Colonic mucosa (tissue), 4 donors: ENCODE measurements around the gene ZNF611. TPM values are rescaled to one million over a fixed set of nuclear protein-coding genes. Genes with fewer than 3 reads are reported as not detected.
A peak's percentile ranks its signal among the peaks of the same experiment; 100 is the strongest.
"Not testable (repeated sequence)": the region's sequence is repeated elsewhere in the genome, so short reads cannot be mapped to it uniquely, and the experiment has no call there.

ENCODE experiments used
- DNase-seq: peaks from one replicate; pipeline ENCODE4 v3.0.0-alpha.2; 2020
- H3K27ac ChIP-seq: fragments of 200-600 bp; one replicate; pipeline ENCODE4 v1.8.0; 2021
- H3K27me3 ChIP-seq: fragments of 200-600 bp; one replicate; pipeline ENCODE4 v1.8.0; 2021
- H3K36me3 ChIP-seq: fragments of 200-600 bp; one replicate; pipeline ENCODE4 v1.8.0; 2021
- H3K4me1 ChIP-seq: fragments of 200-600 bp; one replicate; pipeline ENCODE4 v1.8.0; 2021; ENCODE audit warnings: mild to moderate bottlenecking
- H3K4me3 ChIP-seq: fragments of 200-600 bp; one replicate; pipeline ENCODE4 v1.8.0; 2021
- H3K9ac ChIP-seq, 2 donors: one replicate each; pipeline ENCODE4 v1.7.0; 2013; ENCODE audit warnings: control low read depth in 2 of 2, low read depth in 2 of 2, low read length in 2 of 2
- H3K9me3 ChIP-seq: fragments of 200-600 bp; one replicate; pipeline ENCODE4 v1.8.0; 2021
- CTCF ChIP-seq: fragments of 200-600 bp; IDR thresholded peaks from one replicate; pipeline ENCODE4 v1.8.0; 2022; ENCODE audit warnings: antibody characterized with exemption, mild to moderate bottlenecking
- intact Hi-C: fragments of 100-400 bp; cut with DNase I; formaldehyde crosslinking; loops from one replicate; pipeline ENCODE4 v1.14.1; 2022
- total RNA-seq, 2 donors: library from RNA; stranded (reverse); fragmentation: NEBNext Ultra II Directional in 1 of 2; extraction: Animal tissue kit (Norgen Biotek cat#: 25700) in 1 of 2; gene quantifications; one replicate each; pipeline ENCODE4 v1.2.1, GENCODE V29; 2021
- donor health status: healthy.
- donor health status: DM: no; HTN: no; CAD: no.
- donor health status: DM: no; HTN: no; CAD: no.

ZNF611 gene
- total RNA-seq, 2 donors from 2014 or later: 9.8 to 17.7 TPM

GRCh38 chr19:52700673-52701072 is 34.2 kb downstream of the ZNF611 start:
- Histone ChIP-seq H3K27ac (no peak overlapping the region), H3K4me1 (no peaks in the 10 kb centered on the region), H3K9me3 (no peaks in the 10 kb centered on the region), H3K9ac (no peak overlapping the region), H3K27me3 (no peaks in the 10 kb centered on the region), H3K36me3 (peaks cover 4% of the 10 kb centered on the region), H3K4me3 (no peak overlapping the region)
- DNase-seq: no peak
- intact Hi-C loops: no loop called here
- no peak for TF ChIP-seq CTCF

- H3K36me3 ChIP-seq, H3K9ac ChIP-seq, H3K4me3 ChIP-seq, intact Hi-C loops, H3K4me1 ChIP-seq, H3K27me3 ChIP-seq, H3K27ac ChIP-seq, H3K9me3 ChIP-seq: not testable (repeated sequence)
- DNase-seq: peak; percentile 25
These were observed 35.3 kb downstream of the ZNF611 start for GRCh38 chr19:52699555-52699954.

GRCh38 chr19:52695996-52696395 is 38.8 kb downstream of the ZNF611 start:
- H3K27me3 ChIP-seq: no peaks in the 10 kb centered on the region
- no peak overlapping the region for H3K9ac ChIP-seq
- H3K4me3 ChIP-seq: no peak overlapping the region
- no peak overlapping the region for H3K27ac ChIP-seq
- no peaks in the 10 kb centered on the region for H3K4me1 ChIP-seq
- intact Hi-C loops: no loop called here
- no peaks in the 10 kb centered on the region for H3K9me3 ChIP-seq
- no peak for TF ChIP-seq CTCF
- DNase-seq: no peak
- H3K36me3 ChIP-seq: no peaks in the 10 kb centered on the region

GRCh38 chr19:52694921-52695320 is 39.9 kb downstream of the ZNF611 start:
- intact Hi-C loops: no loop called here
- Histone ChIP-seq H3K9me3 (no peaks in the 10 kb centered on the region), H3K36me3 (no peaks in the 10 kb centered on the region), H3K27me3 (no peaks in the 10 kb centered on the region), H3K9ac (no peak overlapping the region), H3K27ac (no peak overlapping the region), H3K4me3 (no peak overlapping the region), H3K4me1 (no peaks in the 10 kb centered on the region)
- DNase-seq: no peak
- no peak for TF ChIP-seq CTCF

- H3K4me3 ChIP-seq, H3K9me3 ChIP-seq, intact Hi-C loops, H3K9ac ChIP-seq, H3K27ac ChIP-seq, H3K36me3 ChIP-seq, DNase-seq, H3K4me1 ChIP-seq, H3K27me3 ChIP-seq: not testable (repeated sequence)
These were observed 40.6 kb downstream of the ZNF611 start for GRCh38 chr19:52694281-52694680.

DNA sequence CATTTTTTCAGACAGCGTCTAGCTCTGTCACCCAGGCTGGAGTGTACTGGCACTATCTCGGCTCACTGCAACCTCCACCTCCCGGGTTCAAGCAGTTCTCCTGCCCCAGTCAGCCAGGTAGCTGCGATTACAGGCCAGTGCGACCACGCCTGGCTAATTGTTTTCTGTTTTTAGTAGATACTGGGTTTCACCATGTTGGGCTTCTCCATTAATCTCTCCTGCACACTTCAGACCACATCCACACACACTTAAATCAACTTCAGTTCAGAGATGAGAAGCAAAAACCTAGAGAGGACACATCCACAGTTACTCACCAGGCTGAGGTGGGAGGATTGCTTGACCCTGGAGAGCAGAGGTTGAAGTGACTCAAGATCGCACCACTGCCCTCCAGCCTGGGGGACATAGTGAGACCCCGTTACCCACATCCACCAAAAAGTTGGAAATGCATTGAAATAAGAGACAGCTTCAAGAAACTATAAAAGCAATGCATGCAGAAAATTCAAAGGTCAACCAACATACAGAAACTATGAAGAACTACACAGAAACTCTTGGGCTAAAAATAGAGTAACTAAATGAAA is 42.3 kb downstream of the ZNF611 start:
- no peaks in the 10 kb centered on the region for H3K27me3 ChIP-seq
- no peak overlapping the region for H3K9ac ChIP-seq
- no peaks in the 10 kb centered on the region for H3K36me3 ChIP-seq
- TF ChIP-seq CTCF: no peak
- H3K27ac ChIP-seq: no peak overlapping the region
- H3K9me3 ChIP-seq: no peaks in the 10 kb centered on the region
- no peak overlapping the region for H3K4me3 ChIP-seq
- intact Hi-C loops: no loop called here
- no peak for DNase-seq
- H3K4me1 ChIP-seq: no peaks in the 10 kb centered on the region
